GM23338 (cell line): ENCODE results near the gene NRCAM.

Experiments used
- CTCF ChIP-seq, 2 experiments: fragments of 200-600 bp in 1 of 2; sonication (generic) in 1 of 2; conservative IDR thresholded peaks; 2 replicates each; pipeline versions ENCODE4 v1.5.1 to v1.6.1; 2016 to 2017; ENCODE audit warnings: antibody characterized with exemption in 2 of 2, low read depth in 2 of 2, mild to moderate bottlenecking in 2 of 2, moderate library complexity in 1 of 2
- EZH2 ChIP-seq: fragments of 200-600 bp; sonication (generic); IDR thresholded peaks from one replicate; pipeline ENCODE4 v1.8.0; 2017; ENCODE audit warnings: antibody characterized with exemption, mild to moderate bottlenecking, low read depth; ENCODE audit not compliant: unreplicated experiment
- POLR2AphosphoS5 ChIP-seq: IDR thresholded peaks from 2 replicates; pipeline ENCODE4 v1.6.1; 2016; ENCODE audit warnings: antibody characterized with exemption, low read depth
- STAT1 ChIP-seq: IDR thresholded peaks from one replicate; pipeline ENCODE4 v1.6.1; 2016; ENCODE audit warnings: antibody characterized with exemption; ENCODE audit not compliant: unreplicated experiment

- TF ChIP-seq CTCF (conservative IDR thresholded peaks at IDR 0.05; ENCODE audit: low read depth in 2 of 2) (no peak), STAT1 (no peak), POLR2AphosphoS5 (no peak), EZH2 (no peak)
Observed at GRCh38 chr7:108503112-108504026, 47.1 kb upstream of the NRCAM start.
